SJCRH30 (cell line): Measurements from ENCODE around the gene ARRDC4. TPM values are rescaled to one million over a fixed set of nuclear protein-coding genes. Genes with fewer than 3 reads are reported as not detected.

Experiments
- DNase-seq, 2 experiments: peaks; one replicate each; pipeline ENCODE4 v3.0.0-alpha.2; 2015 to 2020
- H3K27ac ChIP-seq: fragments of 250-450 bp; sonication (Bioruptor Pico); 2 replicates; pipeline ENCODE4 v1.5.1; 2020; ENCODE audit warnings: mild to moderate bottlenecking, moderate library complexity
- H3K27me3 ChIP-seq: fragments of 250-450 bp; sonication (Bioruptor Pico); 2 replicates; pipeline ENCODE4 v1.5.1; 2020; ENCODE audit warnings: mild to moderate bottlenecking, moderate library complexity
- H3K36me3 ChIP-seq: fragments of 250-450 bp; sonication (Bioruptor Pico); 2 replicates; pipeline ENCODE4 v1.5.1; 2020; ENCODE audit warnings: mild to moderate bottlenecking, moderate library complexity
- H3K4me1 ChIP-seq: fragments of 250-450 bp; sonication (Bioruptor Pico); 2 replicates; pipeline ENCODE4 v1.5.1; 2020; ENCODE audit warnings: mild to moderate bottlenecking, moderate library complexity
- H3K4me3 ChIP-seq: fragments of 250-450 bp; sonication (Bioruptor Pico); 2 replicates; pipeline ENCODE4 v1.5.1; 2020; ENCODE audit warnings: mild to moderate bottlenecking, moderate library complexity
- H3K9me3 ChIP-seq: fragments of 250-450 bp; sonication (Bioruptor Pico); replicated peaks from 2 replicates; pipeline ENCODE4 v1.5.1; 2020; ENCODE audit warnings: mild to moderate bottlenecking, moderate library complexity
- total RNA-seq: library from RNA; depleted of rRNA; stranded (reverse); fragments of >200 nt; shearing (Covaris generic); gene quantifications from 2 replicates; pipeline ENCODE4 v1.2.3, GENCODE V29; 2014

The ARRDC4 gene
- total RNA-seq, 1 experiment from 2014 or later = 4.6 TPM

DNA sequence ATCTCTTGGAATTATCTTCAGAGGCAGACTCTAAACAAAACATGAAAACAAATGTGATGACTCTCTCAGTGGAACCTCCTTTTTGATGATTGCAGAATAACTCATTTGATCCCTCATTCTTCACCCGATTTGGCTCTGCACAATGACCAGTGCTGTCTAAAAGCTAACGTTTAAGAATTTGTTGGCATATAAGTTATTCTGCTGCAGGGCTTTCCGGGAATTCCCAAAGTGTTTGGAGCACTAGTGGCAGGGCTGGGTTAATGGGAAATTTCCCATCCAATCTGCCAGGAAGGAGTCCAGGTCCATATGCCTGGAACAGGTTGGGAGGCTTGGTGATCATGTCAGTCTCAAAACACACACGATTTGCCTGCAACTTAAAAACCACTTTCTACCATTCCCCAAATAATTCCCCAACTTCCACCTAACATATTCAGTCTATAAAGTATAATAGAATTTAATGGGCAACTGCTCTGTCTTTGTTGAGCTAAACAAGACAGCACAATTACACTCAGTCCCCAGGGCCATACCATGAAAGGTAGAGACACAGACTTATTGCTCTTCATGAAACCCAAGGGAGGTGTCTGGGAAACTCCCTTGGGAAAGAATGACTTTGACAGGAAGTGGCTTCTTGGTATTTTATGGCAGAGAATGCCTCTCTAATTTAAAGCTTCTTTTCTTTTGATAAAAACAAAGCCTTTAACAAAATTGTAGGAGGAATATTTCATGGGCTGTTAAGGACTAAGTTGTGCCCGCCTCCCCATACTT lies 38.0 kb downstream of the ARRDC4 start:
- Histone ChIP-seq H3K4me3 (no peak overlapping the region), H3K4me1 (no peaks in the 10 kb centered on the region), H3K27me3 (no peaks in the 10 kb centered on the region), H3K27ac (no peak overlapping the region), H3K36me3 (no peaks in the 10 kb centered on the region), H3K9me3 (peaks cover 7% of the 10 kb centered on the region; the same call in 1 of the 2 replicates)
- no peak for DNase-seq

DNA sequence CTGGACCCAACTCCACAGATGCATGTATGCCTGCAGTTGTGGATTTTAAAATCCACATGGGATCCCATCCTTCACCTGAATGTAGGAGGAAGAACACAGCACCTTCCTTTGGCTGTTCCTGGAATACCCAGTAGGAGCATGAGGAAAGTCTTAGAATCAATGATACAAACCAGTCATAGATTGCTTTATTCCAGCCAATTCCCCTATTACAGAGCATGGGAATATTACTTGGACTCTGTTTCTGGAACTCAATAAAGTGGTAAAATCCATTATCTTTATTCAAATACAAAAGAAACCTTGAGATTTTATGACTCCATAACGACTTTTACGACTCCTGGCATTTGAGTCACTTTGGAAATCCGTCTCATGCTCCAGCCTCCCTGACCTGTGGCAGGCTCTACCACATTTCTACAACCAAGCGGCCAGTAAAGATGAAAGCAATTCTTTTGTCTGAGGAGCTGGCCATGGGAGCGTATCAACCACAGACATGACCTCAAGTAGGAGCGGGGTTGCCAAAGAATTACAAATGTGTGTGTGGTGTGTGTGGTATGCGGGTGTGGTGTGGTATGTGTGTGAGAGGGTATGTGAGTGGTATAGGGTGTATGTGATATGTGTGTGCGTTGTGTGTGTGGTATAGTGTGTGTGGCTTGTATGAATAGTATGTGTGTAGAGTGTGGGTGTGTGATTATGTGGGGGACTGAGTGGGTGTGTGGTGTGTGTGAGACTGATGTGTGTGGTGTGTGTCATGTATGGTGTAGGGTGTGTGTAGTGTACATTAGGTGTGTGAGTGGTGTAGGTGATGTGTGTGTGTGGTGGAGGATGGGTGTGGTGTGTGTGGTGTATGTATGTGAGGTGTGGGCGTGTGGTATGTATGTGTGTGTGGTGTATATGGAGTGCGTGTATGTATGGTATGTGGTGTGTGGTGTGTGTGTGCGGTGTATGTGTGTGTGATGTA lies 40.0 kb downstream of the ARRDC4 start:
- Histone ChIP-seq H3K27me3 (no peaks in the 10 kb centered on the region), H3K36me3 (no peaks in the 10 kb centered on the region), H3K4me3 (no peak overlapping the region), H3K27ac (no peak overlapping the region), H3K4me1 (no peaks in the 10 kb centered on the region), H3K9me3 (peaks cover 7% of the 10 kb centered on the region; the same call in 1 of the 2 replicates)
- DNase-seq = no peak

DNA sequence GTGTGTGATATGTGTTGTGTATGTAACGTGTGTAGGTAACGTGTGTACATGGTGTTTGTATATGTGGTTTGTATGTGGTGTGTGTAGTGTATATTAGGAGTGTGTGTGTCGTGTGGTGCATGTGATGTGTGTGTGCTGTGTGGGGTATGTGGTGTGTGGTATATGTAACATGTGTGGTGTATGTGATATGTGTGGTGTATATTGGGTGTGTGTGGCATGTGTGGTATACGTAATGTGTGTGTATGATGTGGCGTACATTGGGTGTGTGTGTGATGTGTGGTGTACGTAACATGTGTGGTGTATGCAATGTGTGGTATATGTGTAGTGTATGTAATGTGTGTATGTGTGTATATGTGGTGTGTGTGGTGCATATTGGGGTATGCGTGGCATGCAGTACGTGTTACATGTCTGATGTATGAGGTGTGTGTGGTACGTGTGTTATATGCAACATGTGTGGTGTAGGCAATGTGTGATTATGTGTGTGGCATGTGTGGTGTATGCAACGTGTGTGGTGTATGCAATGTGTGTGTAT lies 41.2 kb downstream of the ARRDC4 start:
- Histone ChIP-seq H3K4me1 (no peaks in the 10 kb centered on the region), H3K27ac (no peak overlapping the region), H3K36me3 (no peaks in the 10 kb centered on the region), H3K27me3 (no peaks in the 10 kb centered on the region), H3K9me3 (peaks cover 7% of the 10 kb centered on the region; the same call in 1 of the 2 replicates), H3K4me3 (no peak overlapping the region)
- DNase-seq = no peak

DNA sequence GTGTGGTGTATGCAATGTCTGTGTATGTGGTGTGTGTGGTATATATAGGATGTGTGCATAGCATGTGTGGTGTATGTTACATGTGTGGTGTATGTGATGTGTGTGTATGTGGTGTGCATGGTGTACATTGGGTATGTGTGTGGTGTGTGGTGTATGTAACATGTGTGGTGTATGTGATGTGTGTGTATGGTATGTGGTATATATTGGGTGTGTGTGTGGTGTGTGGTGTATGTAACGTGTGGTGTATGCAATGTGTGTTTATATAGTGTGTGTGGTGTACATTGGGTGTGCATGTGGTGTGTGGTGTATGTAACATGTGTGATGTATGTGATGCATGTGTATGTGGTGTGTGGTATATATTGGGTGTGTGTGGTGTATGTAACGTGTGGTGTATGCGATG lies 41.9 kb downstream of the ARRDC4 start:
- Histone ChIP-seq H3K9me3 (peaks cover 7% of the 10 kb centered on the region; the same call in 1 of the 2 replicates), H3K27me3 (no peaks in the 10 kb centered on the region), H3K4me1 (no peaks in the 10 kb centered on the region), H3K4me3 (no peak overlapping the region), H3K27ac (no peak overlapping the region), H3K36me3 (no peaks in the 10 kb centered on the region)
- no peak for DNase-seq

DNA sequence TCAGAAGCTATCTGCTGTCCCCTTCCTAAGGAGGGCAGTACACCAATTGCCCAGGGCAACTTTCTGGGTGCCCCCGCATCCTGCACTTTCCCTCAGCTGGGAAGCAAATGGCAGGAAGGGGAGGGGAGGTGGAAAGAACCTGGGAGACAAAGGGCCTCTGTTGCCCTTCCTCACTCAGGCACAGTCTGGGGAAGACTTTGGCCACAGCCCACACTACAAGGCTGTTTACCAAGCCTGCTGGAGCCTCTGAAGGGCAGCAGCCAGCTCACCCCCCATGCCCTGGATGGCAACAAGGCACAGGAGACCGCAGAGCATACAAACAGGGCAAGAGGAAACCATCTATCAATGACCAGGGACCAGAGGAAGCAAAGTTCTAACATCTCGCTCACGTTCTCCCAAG lies 42.4 kb downstream of the ARRDC4 start:
- Histone ChIP-seq H3K27me3 (no peaks in the 10 kb centered on the region), H3K36me3 (no peaks in the 10 kb centered on the region), H3K4me3 (no peak overlapping the region), H3K9me3 (peaks cover 7% of the 10 kb centered on the region; the same call in 1 of the 2 replicates), H3K4me1 (no peaks in the 10 kb centered on the region), H3K27ac (no peak overlapping the region)
- no peak for DNase-seq

DNA sequence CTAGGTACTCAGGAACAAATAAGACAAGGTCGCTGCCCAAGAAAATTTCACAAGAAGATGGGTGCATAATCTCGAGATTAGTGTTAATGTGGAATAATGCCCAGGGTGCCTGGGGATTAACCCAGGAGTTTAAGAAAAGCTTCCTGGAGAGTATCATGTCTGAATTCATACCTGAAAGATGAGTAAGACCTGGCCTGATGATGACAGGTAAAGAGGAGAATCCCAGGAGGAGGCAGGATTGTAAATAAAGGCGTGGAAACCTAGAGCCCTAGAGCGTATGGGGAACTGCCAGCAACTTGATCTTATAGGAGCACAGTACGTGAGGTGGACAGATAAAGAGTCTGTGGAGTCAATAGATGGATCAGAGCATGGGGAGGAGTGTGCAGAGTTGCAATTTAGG lies 43.0 kb downstream of the ARRDC4 start:
- no peak for DNase-seq
- no peaks in the 10 kb centered on the region for H3K4me1 ChIP-seq
- H3K27me3 ChIP-seq = no peaks in the 10 kb centered on the region
- peaks cover 7% of the 10 kb centered on the region; the same call in 1 of the 2 replicates for H3K9me3 ChIP-seq
- no peaks in the 10 kb centered on the region for H3K36me3 ChIP-seq
- no peak overlapping the region for H3K27ac ChIP-seq
- no peak overlapping the region for H3K4me3 ChIP-seq

DNA sequence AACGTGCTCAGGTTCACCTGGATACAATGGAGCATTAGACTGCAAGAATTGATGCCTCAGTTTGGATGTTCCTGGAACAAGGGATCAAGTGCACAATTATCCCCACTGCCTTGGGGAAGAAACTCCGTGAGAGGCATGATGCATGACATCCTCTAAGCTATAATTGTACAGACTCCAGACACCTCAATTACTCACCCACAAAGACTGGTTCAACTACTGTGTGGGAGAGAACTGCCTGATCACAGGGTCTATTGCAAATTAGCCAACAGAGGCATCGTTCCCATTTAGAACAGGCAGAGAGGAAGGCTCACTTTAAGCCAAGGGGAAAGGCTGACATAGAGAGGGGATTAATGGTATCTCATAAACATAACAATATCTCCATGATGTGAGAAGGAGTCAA lies 43.5 kb downstream of the ARRDC4 start:
- DNase-seq = no peak
- no peak overlapping the region for H3K27ac ChIP-seq
- H3K4me1 ChIP-seq = no peaks in the 10 kb centered on the region
- H3K4me3 ChIP-seq = no peak overlapping the region
- H3K27me3 ChIP-seq = no peaks in the 10 kb centered on the region
- H3K36me3 ChIP-seq = no peaks in the 10 kb centered on the region
- peaks cover 7% of the 10 kb centered on the region; the same call in 1 of the 2 replicates for H3K9me3 ChIP-seq

DNA sequence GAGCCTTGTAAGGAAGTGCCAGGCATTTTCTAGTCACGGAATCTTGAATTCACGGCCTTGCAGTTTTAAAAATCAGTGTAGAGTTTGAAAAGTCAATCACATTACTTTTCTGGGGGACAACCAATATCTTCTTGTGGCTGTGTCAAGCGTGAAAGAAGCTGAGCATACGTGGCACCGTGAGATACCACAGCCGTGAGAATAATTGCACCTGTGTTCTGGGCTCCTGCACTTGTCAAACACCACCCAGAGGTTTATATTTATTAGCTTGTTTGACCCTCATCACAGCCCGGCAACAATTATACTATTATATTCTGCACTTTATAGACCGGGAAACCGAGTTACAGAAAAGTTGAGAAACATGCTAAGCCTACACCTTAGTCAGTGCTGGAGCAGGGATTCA lies 45.2 kb downstream of the ARRDC4 start:
- no peak for DNase-seq
- no peaks in the 10 kb centered on the region for H3K4me1 ChIP-seq

DNA sequence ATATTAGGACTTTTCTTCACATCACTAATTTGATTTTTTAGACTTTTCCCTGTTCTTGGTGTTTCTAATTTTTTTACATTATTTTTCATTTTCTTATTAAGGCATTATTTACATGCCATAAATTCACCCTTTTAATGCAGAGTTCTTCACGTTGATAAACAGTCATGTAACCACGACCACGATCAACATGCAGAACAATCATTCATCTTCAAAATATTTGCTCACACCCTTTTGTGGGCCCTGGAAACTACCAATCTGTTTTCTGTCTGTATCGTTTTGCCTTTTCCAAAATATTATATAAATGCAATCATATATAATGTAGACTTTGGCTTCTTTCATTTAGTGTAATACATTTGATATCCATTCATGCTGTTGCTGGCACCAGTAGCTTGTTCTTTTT lies 48.7 kb downstream of the ARRDC4 start:
- H3K4me3 ChIP-seq = no peak overlapping the region
- no peaks in the 10 kb centered on the region for H3K36me3 ChIP-seq
- no peak for DNase-seq
- peaks cover 10% of the 10 kb centered on the region for H3K27me3 ChIP-seq
- H3K9me3 ChIP-seq = no peaks in the 10 kb centered on the region; the same call in 1 of the 2 replicates
- H3K4me1 ChIP-seq = no peaks in the 10 kb centered on the region
- H3K27ac ChIP-seq = no peak overlapping the region

More for the DNA sequence above, 45.2 kb downstream of the ARRDC4 start:
- no peak overlapping the region for H3K27ac ChIP-seq
- H3K36me3 ChIP-seq = no peaks in the 10 kb centered on the region
- no peak overlapping the region for H3K4me3 ChIP-seq
- H3K27me3 ChIP-seq = peaks cover 10% of the 10 kb centered on the region
- peaks cover 7% of the 10 kb centered on the region for H3K9me3 ChIP-seq

DNA sequence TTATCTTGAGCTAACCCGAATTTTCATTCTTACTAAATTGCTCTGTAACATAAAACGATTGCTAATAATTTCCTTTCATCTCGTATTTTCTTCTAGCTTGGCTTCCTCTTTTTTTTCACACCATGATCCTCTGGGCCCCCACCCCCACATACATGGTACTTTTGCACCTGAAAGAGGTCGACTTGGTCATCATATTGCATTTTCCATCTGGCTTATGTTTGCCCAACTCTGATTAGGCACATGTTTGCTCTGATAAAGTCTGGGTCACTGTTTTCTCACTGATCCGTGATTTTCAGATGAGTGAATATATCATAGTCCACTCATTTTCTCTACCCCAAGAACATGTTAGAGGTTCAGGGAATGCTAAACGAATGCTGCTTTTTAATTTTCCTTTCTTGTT lies 49.5 kb downstream of the ARRDC4 start:
- Histone ChIP-seq H3K4me1 (no peaks in the 10 kb centered on the region), H3K36me3 (no peaks in the 10 kb centered on the region), H3K4me3 (no peak overlapping the region), H3K27ac (no peak overlapping the region), H3K27me3 (peaks cover 10% of the 10 kb centered on the region), H3K9me3 (no peaks in the 10 kb centered on the region; the same call in 1 of the 2 replicates)
- DNase-seq = no peak

DNA sequence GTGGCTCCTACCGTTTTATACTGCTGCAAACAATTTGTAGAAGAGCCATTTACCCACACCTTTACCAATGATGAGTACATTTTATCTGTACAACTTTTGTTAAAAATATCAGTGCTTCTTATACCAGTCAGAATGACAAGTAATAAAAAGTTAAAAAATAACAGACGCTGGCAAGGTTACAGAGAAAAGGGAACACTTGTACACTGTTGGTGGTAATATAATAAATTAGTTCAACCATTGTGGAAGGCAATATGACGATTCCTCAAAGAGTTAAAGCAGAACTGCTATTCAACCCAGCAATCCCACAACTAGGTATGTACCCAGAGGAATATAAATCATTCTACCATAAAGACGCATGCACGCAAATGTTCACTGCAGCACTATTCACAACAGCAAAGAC lies 51.9 kb downstream of the ARRDC4 start:
- no peaks in the 10 kb centered on the region for H3K4me1 ChIP-seq
- DNase-seq = no peak
- H3K27me3 ChIP-seq = peaks cover 10% of the 10 kb centered on the region
- no peaks in the 10 kb centered on the region for H3K36me3 ChIP-seq
- no peak overlapping the region for H3K4me3 ChIP-seq
- H3K27ac ChIP-seq = no peak overlapping the region
- no peaks in the 10 kb centered on the region; the same call in 1 of the 2 replicates for H3K9me3 ChIP-seq

DNA sequence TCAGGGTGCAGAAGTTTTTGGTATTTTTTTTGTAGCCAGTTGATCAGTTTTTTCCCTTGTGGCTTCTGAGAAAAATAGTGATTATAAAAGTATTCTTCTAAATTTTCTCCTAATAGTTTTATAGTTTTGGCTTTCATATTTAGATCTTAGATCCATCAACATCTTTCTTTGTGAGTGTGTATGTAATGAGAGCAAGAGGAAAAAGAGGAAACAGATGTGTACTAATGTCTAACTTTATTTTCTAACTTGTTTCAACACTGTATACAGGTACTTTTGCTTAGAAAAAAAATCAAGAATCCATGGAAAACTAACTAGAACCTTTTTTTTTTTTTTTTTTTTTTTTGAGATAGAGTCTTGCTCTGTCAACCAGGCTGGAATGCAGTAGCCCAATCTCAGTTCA lies 53.1 kb downstream of the ARRDC4 start:
- H3K27ac ChIP-seq = no peak overlapping the region
- H3K4me3 ChIP-seq = no peak overlapping the region
- DNase-seq = no peak
- H3K9me3 ChIP-seq = no peaks in the 10 kb centered on the region; the same call in 1 of the 2 replicates
- no peaks in the 10 kb centered on the region for H3K4me1 ChIP-seq
- H3K27me3 ChIP-seq = peaks cover 10% of the 10 kb centered on the region
- H3K36me3 ChIP-seq = no peaks in the 10 kb centered on the region

DNA sequence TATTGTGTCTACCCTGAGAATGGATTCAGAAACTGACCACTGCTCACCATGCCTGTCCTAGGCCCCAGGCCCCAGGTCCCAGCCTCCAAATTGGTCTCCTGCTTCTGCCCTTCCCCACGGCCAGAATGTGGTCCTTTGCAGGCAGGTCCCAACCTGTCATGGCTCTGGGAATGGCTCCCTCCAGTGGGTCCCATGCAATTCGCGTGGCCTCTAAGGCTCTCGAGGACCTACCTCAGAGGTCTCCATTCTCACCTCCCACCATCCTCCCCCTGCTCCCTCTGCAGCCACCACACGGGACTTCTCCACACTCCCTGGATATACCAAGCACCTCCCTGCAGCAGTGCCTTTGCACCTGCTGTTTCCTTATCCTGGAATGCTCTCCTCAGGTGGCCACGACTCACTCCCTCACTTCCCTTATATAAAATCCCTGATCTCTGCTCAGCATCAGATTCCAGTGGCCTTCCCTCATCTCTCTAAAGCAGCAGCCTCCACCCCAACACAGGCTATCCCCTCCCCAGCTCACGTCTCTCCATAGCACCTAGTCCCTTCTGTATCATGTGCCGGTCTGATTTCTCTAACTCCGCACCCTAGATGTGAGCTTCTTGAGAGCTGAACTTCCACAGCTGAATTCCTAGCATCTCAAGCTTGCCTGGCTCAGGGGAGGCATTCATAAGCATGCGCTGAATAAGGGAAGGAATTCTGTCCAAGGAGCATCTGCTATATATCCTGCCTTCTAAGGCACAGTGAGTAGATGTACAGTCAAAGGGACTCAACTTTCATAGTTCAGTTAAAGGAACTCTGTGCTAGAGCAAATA lies 56.9 kb downstream of the ARRDC4 start:
- DNase-seq = no peak
- no peak overlapping the region for H3K27ac ChIP-seq

DNA sequence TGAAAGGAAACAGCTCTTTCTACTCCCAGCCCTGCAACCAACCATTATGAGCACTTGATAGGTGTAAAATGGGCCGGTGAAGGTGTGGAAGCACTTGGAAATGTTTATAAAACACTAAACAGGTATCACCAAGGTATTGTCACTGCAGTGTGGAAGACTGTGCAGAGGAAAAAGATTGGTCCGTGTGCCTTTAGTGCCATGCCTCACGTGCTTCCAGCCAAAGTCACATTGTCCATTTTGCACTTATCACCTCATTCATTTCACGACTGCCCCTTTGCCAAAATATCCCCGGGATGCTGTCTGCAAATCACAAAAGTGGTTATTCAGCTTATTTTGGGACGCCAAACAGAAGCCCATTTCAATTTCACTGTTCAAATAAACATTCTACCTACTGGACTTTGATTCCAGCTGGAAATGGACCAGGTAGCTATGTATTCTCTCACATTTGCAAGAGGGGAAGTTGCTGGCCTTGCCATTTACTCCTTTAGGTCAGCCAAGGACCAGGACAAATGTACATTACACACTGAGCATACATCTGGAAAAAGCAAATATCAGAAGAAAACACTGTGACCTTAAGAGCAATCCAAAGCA lies 58.4 kb downstream of the ARRDC4 start:
- DNase-seq = no peak
- Histone ChIP-seq H3K27ac (no peak overlapping the region), H3K4me1 (no peaks in the 10 kb centered on the region), H3K4me3 (no peak overlapping the region), H3K36me3 (no peaks in the 10 kb centered on the region), H3K9me3 (no peaks in the 10 kb centered on the region), H3K27me3 (peaks cover 3% of the 10 kb centered on the region; the same call in 1 of the 2 replicates)

More for the DNA sequence above, 56.9 kb downstream of the ARRDC4 start:
- no peaks in the 10 kb centered on the region for H3K36me3 ChIP-seq
- peaks cover 3% of the 10 kb centered on the region; the same call in 1 of the 2 replicates for H3K27me3 ChIP-seq
- H3K4me3 ChIP-seq = no peak overlapping the region
- no peaks in the 10 kb centered on the region for H3K4me1 ChIP-seq
- H3K9me3 ChIP-seq = no peaks in the 10 kb centered on the region
